Measurements from ENCODE around the gene BRF1.

Gene BRF1

DNA sequence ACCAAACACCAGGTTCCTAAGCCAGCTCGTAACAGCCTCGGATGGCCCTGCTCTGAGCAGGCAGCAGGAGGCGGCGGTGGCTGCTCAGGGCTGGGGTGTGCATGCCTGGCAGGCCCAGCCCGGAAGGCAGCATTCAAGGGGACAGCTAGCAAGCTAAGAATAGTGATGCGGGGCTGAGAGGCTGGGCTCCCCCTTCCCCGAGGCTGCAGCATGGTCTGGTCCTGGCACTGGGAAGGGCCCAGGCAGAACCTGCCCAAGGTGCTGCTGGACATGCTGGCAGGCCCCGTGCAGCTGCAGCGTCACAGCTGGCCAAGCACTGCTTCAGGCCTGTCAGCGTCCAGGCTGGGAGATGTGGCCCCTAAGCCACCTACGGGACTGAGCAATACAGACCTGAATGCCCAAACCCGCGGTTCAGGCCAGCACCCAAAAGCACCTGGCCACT is 93.3 kb downstream of the BRF1 start:
- no peak for DNase-seq

DNA sequence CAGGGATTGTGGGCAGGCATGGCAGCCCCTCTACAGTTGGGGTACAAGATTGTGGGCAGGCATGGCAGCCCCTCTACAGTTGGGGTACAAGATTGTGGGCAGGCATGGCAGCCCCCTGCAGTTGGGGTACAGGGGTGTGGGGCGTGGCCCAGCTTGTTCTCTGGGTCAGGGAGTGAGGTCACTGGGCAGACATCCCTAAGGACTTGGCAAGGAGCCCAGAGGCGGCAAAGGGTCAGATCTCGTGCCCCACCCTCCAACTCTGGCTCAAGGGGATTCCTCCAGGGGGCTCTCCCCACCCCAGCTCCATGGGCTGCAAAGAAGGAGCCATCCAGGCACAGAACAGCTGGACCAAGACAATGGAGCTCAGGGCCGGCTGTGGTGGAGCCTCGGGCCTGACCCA is 93.9 kb downstream of the BRF1 start:
- DNase-seq = no peak

DNA sequence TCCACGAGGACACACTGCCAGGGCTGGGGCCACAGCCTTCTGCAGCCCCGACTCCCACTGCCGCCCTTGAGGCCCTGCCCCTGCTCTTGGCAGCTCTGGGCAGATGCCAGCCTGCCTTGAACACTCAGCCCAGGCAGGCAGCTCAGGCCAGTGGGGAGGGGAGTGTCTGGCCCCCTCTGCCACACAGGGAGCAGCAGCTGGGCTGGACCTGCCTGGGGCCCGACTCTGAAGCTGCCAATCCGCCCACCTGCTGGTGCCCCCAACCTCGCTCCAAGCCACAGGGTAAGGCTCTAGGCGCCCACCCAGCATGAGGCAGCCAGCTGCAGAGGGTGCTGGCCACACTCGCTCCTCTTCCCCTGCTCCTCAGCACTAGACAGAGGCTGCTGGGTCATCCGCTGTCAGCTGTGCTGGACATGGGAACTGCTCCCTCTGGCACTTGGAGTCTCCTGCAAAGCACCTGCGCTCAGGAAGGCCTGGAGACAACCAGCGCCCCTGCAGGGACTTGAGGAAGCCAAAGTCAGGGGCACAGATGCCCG is 95.1 kb downstream of the BRF1 start:
- DNase-seq = no peak

DNA sequence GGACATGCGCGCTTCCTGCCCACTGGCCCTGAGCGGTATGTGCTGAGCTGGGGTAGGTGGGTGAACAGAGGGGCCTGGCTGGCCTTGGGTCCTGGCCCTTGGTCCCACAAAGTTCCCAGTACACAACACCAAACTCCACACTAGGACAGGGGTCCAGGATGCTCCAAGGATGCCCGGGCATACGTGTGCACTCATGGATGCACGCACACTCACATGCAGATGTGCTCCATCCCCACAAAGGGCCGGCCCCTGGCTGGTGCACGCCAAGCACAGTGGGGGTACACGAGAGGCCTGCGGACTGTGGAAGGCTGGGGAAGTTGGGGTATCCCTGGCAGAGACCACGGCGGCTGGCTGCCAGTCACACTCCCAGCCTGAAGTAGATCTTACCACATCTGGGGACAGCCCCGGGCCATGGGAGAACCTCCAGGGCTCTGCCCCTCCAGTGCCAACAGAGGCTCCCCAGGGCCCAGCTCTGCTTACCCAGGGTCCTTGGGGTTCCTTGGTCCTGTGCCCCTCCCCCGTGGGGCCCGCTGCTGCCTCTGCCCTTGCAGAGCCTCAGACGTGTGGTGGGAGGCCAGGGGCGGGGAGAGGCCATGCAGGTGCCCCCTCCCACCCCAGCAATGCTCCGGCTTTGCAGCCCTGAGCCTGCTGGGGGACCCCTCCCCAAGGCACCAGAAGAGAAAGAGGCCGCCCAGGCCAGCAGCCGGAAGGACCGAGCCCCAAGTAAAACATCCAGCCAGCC is 95.7 kb downstream of the BRF1 start:
- no peak for DNase-seq

DNA sequence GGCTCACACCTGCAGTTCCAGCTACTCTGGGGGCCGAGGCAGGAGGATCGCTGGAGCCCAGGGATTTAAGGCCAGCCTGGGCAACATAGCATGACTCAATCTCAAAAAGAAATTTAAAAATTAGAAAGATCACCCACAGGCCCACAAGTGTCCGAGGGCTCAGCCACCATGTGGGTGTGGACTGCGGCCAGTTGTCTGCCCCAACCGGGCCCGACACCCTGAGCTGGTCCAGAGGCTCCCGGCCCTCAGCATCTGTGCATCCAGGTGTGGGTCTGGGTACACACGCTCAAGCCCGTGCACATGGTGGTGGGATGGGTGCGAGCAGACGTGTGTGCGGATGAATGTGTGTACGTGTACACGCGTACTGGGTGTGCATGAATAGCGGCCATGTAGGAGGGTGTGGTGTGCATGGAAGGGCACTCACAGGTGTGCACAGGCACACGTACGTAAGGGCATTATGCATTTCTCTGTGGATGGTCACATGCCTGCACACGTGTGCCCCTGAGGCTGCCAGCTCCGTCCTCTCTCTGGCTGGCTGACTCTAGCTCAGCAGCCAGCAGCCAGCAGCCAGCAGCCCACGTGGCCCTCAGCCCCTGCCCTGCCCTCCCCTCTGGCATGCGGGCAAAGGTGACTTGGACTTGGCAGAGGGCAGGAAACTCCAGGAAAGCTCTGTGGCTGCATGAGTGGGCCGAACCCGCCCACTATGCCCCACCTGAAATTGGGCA is 96.4 kb downstream of the BRF1 start:
- no peak for DNase-seq

DNA sequence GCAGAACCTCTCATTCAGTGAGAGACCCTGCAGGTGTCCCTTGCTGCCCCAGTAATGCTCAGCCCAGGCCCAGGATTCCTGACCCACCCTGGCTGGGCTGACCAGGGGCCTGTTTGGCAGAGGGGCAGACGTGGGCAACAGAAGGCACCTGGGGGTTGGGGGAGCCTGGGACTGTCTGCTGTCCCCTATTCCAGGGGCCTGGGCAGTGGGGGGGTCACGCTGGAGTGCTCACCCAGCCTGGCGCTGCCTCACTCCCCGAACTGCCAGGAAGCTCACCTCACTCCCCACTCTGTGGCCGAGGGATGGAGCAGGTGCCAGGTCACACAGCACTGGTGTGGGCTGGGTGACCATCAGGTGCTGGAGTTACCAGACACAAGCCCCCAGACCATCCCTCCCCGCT is 97.1 kb downstream of the BRF1 start:
- DNase-seq = no peak

DNA sequence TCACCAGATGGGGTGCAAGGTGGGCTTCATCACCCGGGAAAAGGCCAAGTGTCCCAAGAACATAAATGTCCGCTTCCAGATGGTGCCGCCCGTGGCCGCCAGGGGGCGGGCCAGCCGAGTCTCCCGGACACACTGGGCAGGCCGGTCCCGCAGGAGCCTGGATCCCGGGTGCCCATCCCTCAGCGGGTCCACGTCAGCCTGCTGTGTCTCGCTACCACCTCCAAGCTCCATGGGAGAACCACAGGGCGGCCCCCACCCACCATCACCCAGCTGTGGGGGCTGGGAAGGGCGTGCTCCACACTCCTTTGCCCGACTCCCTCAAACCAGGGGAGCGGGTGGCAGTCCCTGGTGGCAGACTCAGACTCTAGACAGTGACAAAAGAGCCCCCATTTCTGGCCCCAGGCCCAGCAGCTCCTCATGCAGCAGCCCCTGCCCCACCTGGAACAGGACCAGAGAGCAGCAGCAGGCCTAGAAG is 97.7 kb downstream of the BRF1 start:
- peak; percentile 53 for DNase-seq

DNA sequence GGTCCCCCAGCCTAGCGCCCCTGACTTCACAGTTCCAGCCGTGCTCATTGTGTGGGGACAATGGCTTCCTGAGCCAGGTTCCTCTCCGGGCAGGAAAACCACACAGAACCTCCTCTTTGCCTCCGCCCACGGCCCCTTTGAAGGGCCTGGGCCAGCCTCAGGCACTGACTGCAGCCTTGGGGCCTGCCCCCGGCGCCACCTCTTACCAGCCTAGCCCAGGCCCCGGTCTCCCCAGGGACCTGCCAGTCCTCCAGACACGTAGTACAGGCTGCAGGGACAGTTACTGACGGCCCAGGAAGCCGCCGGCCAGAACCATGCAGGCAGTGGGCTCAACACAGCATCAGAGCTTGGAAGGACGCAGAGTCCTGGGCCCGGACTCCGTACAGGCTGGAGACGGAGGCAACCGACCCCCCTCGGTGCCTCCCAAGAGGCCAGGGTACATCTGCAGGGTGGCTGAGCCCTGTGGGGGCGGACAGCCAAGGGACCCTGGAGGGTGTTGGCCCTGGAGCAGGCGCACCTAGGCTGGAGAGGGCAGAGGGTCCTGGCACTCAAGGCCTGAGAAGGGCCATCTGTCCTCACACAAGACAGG is 98.8 kb downstream of the BRF1 start:
- peak; percentile 31 for DNase-seq

DNA sequence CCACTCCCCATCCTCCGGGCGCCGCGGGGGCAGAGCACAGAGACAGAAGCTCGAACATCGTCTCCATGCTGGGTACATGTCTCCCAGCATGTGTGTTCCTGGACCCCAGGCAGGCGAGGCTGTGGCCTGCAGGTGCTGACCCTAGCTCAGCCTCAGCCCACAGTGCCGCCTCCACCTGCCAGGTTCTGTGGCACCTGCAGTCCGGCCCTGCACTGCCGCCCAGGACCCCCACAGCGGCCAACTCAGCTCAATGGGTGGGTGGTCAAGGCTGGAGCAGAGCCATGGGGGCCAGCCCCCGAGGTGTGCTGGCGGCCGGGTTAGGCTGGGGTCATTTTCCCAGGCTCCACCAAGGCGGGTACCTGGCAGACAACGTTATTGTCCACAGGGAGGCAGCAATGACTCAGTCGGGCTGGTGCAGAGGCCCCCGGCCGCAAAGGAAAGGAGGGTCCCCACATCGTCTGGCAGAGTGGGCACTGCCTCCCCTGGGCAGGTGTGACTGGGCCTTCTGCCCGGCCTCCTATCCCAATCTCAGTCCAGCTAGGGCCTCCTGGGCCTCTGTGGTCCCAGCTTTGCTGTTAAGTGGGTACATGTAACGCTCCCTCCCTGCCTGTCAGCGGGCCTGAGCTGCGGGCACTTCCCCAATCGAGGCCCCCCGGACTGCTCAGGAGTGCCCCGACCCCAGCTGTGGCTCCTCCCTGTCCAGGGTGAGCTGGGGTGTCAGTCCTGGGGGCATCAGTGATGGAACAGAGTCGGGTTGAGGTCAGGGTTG is 99.5 kb downstream of the BRF1 start:
- DNase-seq = no peak

DNA sequence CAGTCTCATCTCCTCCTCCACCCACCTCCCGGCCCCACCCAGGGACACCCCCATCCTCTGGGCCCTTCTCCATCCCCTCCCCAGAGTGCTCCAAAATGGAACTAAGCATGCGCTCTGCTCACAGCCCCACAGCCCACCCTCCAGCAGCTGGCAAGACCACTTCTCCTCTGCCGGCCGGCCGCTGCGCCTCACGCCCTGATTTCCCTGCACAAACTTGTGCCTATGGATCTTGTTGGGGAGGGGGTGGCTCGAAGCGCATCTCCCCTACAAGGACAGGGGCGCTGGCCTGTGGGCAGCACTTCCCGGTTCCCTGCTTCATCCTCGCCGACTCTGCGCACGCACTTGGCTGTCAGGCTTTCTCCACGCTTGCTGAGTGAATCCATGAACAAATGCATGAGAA is 100.2 kb downstream of the BRF1 start:
- DNase-seq = no peak

DNA sequence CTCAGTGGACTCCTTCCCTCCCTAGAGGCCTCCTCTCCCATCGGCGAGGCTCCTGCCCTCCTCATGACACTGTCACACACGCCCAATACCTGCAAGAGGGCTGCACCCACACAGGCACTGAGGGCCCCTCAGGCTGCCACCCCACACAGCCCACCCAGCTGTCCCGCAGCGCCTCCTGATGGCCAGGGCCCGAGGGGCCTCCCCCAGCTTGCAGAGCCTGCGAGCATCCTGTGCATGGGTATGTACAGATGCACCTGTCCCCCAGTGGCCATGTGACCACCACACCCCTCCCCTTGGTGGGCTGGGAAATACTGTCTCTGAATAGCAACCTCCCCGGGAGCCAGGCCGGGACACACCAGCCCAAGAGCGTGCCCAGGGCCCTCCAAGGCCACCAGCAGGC is 100.7 kb downstream of the BRF1 start:
- DNase-seq = no peak

DNA sequence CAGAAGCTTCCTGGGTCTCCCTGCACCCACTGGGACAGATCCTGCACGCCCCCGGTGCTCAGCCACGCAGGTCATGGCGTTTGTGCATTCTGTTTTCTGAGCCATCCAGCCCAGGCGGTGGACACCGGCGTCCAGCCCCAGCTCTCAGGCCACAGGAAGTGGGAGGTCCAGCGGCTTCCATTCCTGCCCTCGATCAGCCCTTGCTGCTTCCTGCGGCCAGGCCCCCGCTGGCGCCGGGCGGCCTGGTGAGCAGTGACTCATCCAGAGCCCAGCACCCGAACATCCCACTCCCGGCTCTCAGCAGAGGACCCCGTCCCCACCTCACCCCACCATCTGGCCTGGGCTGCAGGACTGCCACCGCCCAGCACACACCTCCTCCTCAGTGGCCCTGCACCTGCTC is 101.7 kb downstream of the BRF1 start:
- no peak for DNase-seq

DNA sequence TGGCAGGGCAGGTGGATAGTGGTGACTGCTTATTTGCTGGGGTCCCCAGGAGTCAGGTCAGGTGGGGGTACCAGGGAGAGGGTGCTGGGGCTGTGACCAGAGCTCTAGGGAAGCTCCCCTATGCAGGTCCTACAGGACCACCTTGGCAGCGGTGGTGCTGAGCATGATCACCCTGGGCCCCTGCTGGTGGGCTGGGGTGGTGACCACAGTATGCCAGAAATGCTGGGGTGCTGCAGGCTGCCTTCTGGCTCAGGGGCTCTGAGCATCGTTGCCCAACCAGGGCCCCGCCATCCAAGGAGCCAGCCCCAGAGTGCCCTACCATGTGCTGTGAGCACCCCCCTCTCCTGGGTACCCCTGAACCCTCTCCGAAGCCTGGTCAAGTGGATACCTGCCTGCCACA is 102.2 kb downstream of the BRF1 start:
- DNase-seq = no peak

DNA sequence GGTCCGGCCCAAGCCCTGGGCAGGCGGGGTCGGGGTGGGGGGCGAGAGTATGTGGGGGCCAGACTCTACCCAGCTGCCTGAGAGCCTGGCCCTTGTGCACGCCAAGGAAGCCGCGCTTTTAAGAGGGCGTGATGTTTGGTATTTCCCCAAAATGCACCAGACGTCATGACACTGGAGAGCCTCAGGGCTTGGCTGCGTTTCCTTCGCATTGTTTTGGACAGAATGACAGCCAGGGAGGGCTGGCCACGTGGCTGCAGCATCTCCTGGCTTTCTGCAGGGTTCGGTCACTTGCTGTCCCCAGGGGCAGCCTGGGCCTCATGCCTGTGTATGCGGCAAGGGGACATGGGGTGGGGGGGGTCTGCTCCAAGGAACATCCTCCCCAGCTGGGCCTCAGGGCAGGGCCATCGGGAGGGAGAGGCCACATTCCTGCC is 103.6 kb downstream of the BRF1 start:
- DNase-seq = no peak

DNA sequence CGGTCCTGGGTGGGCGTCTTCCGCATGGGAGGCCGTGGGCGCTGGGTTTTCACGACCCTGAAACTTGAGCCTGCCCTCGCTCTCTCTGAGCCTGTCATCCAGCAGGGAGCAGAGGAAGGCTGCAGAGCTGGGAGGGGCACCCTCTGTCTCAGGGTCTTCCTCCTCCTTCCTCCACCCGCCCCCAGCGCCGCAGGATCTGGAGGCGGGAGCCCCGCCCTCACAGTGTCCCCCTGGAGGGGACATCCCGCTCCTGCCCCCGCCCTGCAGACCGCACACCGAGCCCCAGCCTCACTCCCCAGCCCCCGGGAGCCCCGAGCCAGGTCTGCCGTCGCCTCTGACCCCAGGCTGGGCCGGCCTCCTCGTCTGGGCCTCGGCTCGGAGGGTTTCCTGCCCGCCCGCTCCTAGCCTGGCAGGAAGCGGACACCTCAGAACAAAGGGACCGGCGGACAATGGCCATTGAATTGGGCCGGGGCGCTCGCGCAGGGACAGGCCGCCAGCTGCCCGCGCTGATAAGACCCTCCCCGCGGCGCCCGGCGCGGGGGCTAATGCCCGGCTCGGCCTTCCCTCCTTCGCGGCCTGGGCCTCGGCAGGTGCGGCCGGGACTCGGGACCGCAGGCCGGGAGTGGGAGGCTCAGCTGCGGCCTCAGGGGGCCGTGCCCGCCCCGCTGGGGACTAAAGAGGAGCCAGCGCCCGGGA is 104.4 kb downstream of the BRF1 start:
- no peak for DNase-seq

DNA sequence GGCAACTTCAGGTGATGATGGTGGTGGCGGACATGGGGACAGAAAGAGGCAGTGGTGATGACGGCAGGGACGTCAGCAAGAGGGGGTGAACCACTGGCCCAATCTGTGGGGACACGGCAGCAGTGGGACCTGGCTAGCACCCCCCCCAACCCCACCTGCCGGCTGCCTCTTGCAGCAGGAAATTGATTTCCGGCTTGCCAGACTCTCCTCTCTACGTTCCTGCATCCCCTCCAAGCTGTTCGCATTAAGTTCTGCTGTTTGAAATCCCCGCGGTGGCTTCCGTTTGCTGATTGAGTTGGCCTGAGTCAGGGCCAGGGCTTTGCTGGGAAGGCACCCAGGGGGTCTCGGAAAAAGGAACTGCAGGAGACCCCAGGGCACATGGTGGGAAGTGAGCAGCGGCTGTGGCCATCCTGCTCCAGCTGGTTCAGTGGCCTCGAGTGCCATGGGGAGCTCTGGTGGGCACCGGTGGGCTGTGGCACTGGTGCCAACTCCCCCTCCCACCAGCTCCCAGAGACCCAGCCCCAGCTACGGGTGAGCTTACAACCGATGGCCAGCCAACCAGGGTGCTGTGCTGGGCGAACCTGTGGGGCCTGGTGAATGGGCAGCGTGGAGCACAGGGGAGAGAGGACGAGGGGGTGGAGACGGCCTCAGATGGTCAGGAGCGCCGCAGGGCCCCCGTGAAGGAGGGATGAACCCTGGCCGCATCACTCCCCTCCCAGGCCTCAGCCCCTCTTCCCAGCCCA is 105.1 kb downstream of the BRF1 start:
- no peak for DNase-seq

DNA sequence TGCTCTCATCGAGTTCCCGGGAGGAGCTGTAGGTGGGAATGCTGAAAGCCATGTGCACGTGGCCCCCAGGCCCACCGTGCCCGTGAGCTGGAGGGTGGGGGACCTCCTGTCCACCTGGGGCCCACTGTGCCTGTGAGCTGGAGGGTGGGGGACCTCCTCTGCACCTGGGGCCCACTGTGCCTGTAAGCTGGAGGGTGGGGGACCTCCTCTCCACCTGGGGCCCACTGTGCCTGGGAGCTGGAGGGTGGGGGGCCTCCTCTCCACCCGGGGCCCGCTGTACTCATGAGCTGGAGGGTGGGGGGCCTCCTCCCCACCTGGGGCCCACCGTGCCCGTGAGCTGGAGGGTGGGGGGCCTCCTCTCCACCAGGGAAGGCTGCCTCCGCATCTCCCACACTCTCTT is 105.8 kb downstream of the BRF1 start:
- DNase-seq = no peak

DNA sequence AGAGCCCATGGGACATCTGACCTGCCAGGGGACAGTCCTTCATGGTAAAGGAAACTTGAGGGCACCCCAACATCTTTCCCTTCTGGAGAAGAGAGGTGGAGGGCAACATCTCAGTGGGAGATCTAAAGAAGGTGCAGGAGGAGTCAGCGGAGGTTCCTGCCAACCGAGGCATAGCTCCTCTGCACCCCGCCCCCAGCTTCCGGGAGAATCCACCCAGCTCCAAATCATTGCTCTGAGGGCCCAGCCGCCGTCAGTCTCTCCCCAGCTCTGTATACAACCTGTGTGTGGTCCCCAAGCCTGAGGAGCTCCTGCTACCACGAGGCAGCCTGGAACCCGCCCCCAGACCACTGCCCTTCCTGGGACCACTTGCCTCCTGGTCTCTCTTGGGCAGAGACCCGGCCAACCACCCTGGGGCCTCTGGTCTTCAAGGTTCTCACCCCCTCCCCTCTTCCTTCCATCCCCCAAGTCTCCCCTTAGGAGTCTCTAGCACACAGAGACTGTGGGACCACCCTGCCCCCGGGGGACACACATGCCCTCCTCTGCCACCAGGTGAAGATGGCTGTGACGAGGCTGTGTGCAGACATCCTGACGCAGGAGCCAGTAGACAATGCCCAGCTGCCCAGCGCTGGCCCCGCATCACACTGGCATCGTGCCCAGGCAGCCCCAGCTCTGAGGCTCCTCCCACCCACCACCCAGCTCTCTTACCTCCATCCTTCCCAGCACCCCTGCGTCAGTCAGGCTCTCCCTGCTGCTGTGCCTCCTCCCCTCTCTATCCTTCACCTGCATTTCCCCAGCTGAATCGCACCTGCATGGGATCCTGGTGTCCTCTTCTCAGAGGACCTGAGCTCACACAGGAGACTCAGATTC is 106.7 kb downstream of the BRF1 start:
- DNase-seq = no peak

DNA sequence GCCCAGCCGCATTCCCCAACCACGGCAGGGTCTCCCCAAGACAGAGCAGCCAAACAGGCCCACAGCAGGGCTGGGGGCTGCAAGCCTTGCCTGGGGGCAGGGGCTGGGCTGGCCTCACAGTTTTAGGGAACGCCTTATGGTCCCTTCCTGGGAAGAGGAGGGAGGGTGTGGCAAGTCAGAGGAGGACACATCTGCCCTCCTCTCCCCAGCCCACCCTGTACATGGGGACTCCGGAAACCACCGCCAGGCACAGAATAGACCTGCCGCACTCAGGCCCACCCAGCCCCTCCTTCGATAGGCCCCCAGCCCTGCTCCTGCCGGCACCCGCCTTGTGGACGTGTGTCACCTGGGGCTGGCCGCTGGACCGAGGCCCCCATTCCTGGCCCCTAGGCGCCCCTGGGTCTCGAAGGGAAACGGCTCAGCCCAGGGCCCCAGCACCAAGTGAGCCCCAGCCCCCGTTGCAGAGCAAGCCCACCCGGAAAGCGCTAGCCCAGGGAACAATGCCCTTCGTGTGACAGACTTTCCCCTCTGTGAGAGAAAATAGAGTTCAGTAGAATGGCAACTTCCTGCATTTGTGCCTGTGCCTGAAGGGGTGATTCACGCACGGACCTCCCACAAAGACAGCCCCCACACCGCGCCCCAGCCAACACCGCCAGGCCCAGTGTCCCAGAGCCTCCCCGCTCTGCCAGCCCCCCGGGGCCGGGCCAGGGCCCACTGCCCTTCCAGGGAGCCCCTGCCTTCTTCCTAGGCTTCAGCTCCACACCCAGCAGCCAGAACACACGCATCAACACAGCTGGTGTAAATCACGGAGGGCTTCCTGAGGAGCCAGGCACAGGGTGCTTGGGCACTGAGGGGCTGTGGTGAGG is 107.7 kb downstream of the BRF1 start:
- peak; percentile 28 for DNase-seq

Data from activated gamma-delta T cell treated with Interleukin-2 at 50 U/mL for 16 hours (primary cell).